Skeletal muscle satellite cell (primary cell): ENCODE measurements around the gene SCN8A.
"Not testable (repeated sequence)": the region's sequence is repeated elsewhere in the genome, so short reads cannot be mapped to it uniquely, and the experiment has no call there.

Experiments
- H3K27me3 ChIP-seq: 2 replicates; pipeline ENCODE4 v1.7.0; 2013; ENCODE audit warnings: low read length; ENCODE audit not compliant: control insufficient read depth, insufficient read depth
- H3K36me3 ChIP-seq: 2 replicates; pipeline ENCODE4 v1.7.0; 2013; ENCODE audit warnings: mild to moderate bottlenecking, control low read depth, low read length; ENCODE audit not compliant: insufficient read depth
- H3K4me1 ChIP-seq: 2 replicates; pipeline ENCODE4 v1.7.0; 2013; ENCODE audit warnings: low read length; ENCODE audit not compliant: control insufficient read depth, insufficient read depth
- H3K4me2 ChIP-seq: 2 replicates; pipeline ENCODE4 v1.7.0; 2013; ENCODE audit warnings: mild to moderate bottlenecking, low read length
- H3K4me3 ChIP-seq: 2 replicates; pipeline ENCODE4 v1.7.0; 2013; ENCODE audit warnings: low read length
- H3K9ac ChIP-seq: 2 replicates; pipeline ENCODE4 v1.7.0; 2013; ENCODE audit warnings: mild to moderate bottlenecking, low read depth, low read length, moderate library complexity
- H3K9me3 ChIP-seq: replicated peaks from 2 replicates; pipeline ENCODE4 v1.7.0; 2013; ENCODE audit warnings: mild to moderate bottlenecking, control low read depth, low read length

SCN8A gene

DNA sequence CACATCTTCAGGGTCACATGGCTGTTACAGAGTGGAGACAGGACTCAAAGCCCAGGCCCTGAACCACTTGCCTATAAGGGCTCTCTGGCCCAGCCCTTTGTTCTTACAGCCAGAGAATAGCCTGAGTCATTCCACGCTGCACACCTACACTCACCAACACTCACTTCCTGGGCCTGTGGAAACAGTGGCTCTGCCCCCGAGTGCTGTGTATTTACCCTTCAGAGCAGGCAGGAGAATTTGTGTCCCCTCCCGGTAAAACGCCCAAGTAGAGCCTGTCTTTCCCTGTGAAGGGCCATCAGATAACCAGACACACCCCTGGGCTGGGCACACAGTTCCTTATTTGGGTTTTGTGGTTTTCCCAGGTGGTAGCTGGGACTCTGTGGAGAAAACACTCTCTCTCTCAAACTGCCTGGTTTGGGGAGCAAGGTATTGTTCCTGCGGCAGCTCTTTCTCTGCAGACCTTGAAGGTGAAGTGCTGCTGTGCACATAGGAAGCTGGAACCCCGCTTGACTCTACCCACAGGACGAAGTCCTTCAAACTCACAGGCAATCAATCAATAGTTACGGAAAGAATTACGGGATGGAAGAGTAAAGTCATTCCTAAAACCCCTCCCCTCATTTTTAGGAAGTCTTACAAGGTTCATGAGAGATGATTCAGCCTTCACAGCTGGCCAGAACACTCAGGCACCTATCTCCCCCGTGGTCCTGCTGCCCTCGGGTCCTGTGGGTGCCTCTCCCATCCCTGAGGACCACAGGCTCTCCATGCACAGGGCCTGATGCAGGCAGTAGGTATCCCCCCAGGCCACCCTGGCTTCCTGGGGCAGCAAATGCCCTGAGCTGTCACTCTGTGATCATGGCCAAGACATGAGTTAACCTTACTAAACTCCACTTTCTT, 237.1 kb downstream of the SCN8A start:
- Histone ChIP-seq H3K27me3 (peaks cover 31% of the 10 kb centered on the region), H3K9me3 (no peaks in the 10 kb centered on the region), H3K4me2 (no peak overlapping the region), H3K4me3 (no peak overlapping the region), H3K4me1 (peaks cover 10% of the 10 kb centered on the region), H3K36me3 (no peaks in the 10 kb centered on the region), H3K9ac (no peak overlapping the region)

DNA sequence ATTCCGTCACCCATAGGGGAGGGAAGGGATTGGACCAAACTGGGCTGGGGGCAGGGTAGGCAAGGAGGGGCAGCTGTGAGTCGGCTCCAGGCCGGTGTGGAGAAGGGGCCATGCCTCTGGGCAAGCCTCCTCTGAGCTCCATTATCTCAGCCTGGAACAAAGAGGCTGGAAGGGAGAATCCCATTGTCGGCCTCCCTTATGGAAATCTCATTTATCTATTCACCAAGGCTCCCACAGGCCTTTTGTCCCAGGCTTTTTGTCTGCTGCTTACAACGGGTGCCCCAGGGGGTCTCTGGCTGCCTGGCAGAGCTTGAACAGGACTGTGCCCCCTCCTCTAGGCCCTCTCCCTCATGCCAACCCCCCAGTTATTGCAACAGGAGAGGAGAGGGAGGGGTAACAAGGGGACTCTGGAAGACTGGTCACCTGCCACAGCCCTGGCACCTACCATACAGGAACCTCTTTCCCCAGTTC, 238.0 kb downstream of the SCN8A start:
- Histone ChIP-seq H3K27me3 (peaks cover 40% of the 10 kb centered on the region), H3K36me3 (no peaks in the 10 kb centered on the region), H3K4me2 (no peak overlapping the region), H3K9ac (no peak overlapping the region), H3K4me1 (peaks cover 10% of the 10 kb centered on the region), H3K9me3 (no peaks in the 10 kb centered on the region), H3K4me3 (no peak overlapping the region)

DNA sequence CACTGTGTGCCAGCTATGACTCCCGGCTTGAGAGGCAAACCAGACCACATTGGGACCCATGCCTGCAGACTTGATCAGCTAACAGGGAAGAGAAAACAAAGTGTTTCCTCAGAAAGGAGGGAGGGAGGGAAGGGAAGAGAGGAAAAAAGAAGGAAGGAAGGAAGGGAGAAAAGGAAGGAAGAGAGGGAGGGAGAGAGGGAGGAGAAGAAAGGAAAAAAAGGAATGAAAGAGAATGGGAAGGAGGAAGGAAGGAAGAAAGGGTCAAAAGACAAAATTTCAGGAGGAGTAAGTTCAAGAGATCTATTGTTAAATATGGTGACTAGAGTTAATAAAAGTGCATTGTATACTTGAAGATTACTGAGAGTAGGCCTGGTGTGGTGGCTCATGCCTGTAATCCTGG, 238.6 kb downstream of the SCN8A start:
- Histone ChIP-seq H3K27me3 (peaks cover 46% of the 10 kb centered on the region), H3K9me3 (no peaks in the 10 kb centered on the region), H3K4me2 (no peak overlapping the region), H3K9ac (no peak overlapping the region), H3K4me1 (peaks cover 10% of the 10 kb centered on the region), H3K4me3 (no peak overlapping the region), H3K36me3 (no peaks in the 10 kb centered on the region)

DNA sequence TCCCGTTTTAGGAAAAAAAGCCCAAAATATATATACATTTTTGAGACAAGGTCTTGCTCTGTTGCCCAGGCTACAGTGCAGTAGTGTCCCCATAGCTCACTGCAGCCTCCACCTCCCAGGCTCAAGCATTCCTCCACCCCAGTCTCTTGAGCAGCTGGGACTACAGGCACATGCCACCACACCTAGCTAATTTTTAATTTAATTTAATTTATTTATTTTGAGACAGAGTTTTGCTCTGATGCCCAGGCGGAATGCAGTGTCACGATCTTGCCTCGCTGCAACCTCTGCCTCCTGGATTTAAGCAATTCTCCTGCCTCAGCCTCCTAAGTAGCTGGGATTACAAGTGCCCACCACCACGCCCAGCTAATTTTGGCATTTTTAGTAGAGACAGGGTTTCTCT, 240.8 kb downstream of the SCN8A start:
- not testable (repeated sequence) for H3K9ac ChIP-seq, H3K4me3 ChIP-seq, H3K9me3 ChIP-seq, H3K36me3 ChIP-seq, H3K4me2 ChIP-seq
- Histone ChIP-seq H3K4me1 (peaks cover 10% of the 10 kb centered on the region), H3K27me3 (peaks cover 55% of the 10 kb centered on the region)

DNA sequence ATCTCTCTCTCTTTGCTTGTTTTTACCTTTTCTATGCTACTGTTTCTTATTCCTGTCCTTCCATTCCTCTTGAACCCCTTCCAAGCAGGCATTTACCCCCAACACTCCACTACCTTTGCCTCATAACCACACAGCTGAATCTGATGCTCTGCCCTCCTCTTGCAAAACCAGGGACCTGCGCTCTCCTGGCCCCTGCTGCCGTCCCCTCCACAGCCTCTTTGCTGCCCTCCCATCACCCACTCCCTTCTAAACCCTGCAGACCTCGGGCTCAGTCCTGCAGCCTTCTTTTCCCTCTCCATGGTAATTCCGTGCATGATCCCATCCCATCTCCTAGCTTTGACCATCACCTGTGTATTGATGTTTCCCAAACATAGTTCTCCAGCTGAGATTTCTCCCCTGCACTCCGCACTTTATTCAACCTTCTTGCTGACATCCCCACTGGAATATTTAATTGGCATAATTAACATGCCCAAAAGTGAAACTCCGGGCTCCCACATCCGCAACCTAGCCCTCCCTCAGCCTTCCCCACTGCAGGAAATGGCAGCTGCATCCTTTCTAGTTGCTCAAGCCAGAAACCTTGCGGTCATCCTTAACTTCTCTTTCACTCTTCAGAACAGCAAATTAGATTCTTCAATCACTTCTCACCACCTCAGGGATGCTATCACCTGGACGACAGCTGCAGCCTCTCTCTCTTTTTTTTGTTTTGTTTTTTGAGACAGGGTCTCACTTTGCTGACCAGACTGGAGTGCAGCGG, 241.5 kb downstream of the SCN8A start:
- peaks cover 8% of the 10 kb centered on the region for H3K4me1 ChIP-seq
- H3K9ac ChIP-seq, result no peak overlapping the region
- peaks cover 59% of the 10 kb centered on the region for H3K27me3 ChIP-seq
- peak overlapping the region; percentile 29 for H3K4me2 ChIP-seq
- no peaks in the 10 kb centered on the region for H3K9me3 ChIP-seq
- H3K36me3 ChIP-seq, result no peaks in the 10 kb centered on the region
- peak overlapping the region; percentile 34 for H3K4me3 ChIP-seq

DNA sequence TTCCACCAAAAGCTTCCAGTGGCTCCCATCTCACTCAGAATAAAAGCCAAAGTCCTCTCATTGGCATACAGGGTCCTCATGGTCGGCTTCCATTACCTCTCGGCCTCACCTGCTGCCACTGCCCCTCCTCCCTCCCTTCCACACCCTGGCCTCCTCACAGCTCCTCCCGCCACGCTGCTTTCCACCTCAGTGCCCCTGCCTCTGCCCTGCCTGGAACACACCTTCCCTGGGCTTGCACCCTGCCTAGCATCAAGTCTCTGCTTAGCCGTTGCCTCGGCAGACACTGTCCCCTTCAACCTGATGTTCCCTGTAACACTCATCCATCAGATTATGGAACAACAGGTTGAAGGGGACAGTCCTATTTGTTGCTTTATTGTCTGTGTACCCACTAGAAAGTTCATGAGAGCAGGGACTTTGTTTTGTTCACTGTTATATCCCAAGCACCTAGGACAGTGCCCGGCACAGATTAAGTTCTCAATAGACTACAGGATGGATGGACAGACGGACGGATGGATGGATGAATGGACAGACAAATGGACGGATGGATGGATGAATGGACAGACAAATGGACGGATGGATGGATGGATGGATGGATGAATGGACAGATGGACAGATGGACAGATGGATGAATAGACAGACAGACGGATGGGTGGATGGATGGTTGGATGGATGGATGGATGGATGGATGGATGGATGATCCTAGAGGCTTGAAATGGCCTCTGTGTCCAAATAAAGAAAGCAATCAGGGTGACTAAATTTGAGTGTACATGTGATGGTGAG, 242.6 kb downstream of the SCN8A start:
- no peak overlapping the region for H3K9ac ChIP-seq
- H3K27me3 ChIP-seq, result peaks cover 69% of the 10 kb centered on the region
- no peaks in the 10 kb centered on the region for H3K4me1 ChIP-seq
- no peaks in the 10 kb centered on the region for H3K9me3 ChIP-seq
- no peak overlapping the region for H3K4me2 ChIP-seq
- H3K4me3 ChIP-seq, result no peak overlapping the region
- no peaks in the 10 kb centered on the region for H3K36me3 ChIP-seq

DNA sequence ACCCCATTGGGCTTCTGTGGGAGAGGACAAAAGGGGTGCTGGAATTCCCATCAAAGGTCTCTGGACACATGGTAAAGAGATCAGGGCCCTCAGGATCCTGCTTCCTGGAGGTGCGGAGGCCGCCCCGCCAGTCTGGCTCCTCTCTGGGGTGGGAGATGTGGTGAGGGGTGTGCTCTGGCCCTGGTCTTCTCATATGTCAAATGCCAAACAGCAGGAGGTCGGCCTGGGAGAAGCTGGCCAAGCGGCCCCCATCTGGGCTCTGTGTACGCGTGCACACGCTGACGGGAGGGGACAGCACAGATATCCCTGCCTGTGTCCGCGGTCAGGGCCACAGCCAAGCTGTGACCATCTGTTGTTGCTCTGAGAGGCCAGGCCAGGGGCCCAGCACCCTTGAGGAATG, 243.4 kb downstream of the SCN8A start:
- no peak overlapping the region for H3K4me2 ChIP-seq
- H3K36me3 ChIP-seq, result no peaks in the 10 kb centered on the region
- H3K9me3 ChIP-seq, result no peaks in the 10 kb centered on the region
- no peak overlapping the region for H3K9ac ChIP-seq
- no peaks in the 10 kb centered on the region for H3K4me1 ChIP-seq
- H3K4me3 ChIP-seq, result no peak overlapping the region
- peaks cover 72% of the 10 kb centered on the region for H3K27me3 ChIP-seq

DNA sequence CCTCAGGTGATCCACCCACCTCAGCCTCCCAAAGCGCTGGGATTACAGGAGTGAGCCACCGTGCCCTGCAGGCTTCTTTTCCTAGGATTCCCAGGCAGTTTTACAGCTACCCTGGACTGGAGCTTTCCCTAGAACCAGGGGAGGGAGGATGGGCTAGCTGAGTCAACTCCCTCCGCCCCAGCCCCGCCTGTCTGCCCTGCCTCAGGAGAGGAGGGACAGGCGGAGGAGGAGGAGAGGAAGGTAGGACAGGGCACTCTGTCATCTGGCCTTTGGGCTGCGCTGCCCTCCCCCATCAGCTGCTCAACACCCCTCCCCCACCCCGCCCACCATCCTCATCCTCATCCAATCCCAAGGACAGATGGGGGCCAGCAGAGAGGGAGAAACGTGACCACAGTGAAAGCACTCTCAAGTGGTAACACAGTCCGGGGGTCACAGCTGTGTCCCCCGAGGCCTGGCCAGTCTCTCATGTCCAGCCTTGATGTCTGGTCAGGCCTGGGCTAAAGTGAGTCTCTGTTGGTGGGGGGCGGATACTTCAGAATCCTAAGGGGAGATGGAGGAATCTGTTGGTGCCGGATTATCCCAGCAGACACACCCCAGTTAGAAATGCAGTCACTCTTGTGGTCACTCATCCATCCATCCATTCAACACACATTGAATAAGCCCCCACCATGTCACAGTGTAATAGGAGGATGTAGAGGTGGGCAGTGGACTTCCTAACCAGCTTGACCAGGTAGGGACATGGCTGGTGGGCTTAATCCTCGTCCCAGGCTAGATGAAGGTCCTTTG, 245.2 kb downstream of the SCN8A start:
- Histone ChIP-seq H3K4me1 (no peaks in the 10 kb centered on the region), H3K9ac (no peak overlapping the region), H3K27me3 (peaks cover 75% of the 10 kb centered on the region), H3K4me3 (no peak overlapping the region), H3K9me3 (no peaks in the 10 kb centered on the region), H3K36me3 (no peaks in the 10 kb centered on the region), H3K4me2 (no peak overlapping the region)

DNA sequence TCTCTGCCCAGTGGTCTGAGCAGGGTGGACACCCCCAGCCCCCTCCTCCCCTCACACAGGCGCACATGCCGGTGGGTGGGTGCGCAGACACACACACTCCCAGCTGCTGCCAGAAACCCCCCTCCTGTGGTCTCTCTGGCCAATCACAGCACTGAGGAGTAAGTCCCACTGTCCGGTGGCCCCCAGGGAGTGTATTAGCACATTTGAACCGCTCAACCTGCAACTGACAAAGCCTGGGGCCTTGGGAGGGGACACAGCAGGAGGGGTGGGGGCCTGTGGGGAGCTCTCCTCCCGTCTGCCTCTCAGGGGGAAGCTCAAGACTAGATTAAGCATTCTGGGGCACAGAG, 245.8 kb downstream of the SCN8A start:
- Histone ChIP-seq H3K9me3 (no peaks in the 10 kb centered on the region), H3K36me3 (no peaks in the 10 kb centered on the region), H3K4me1 (no peaks in the 10 kb centered on the region), H3K4me2 (no peak overlapping the region), H3K27me3 (peaks cover 76% of the 10 kb centered on the region), H3K9ac (no peak overlapping the region), H3K4me3 (no peak overlapping the region)

DNA sequence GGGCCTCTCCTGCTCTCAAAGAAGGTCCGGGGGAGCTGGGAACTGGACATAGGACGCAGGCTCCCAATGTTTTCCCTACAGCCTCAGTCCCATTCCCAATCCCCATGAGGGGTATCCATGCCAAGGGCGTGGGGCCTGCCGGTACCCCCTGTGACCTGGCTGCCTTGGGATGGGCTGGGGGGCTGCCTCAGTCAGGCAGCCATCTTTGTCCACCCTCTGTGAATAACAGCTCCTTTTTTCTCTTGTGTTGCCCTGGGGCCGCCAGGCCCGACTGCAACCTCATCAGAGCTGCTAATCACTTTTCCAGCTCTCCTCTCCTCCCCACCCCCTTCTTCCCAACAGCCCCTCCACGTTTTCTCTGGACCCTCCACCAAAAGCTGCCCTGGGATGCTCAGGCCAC, 246.3 kb downstream of the SCN8A start:
- H3K4me2 ChIP-seq, result no peak overlapping the region
- H3K9me3 ChIP-seq, result no peaks in the 10 kb centered on the region
- no peak overlapping the region for H3K4me3 ChIP-seq
- H3K27me3 ChIP-seq, result peaks cover 78% of the 10 kb centered on the region
- H3K36me3 ChIP-seq, result no peaks in the 10 kb centered on the region
- no peak overlapping the region for H3K9ac ChIP-seq
- H3K4me1 ChIP-seq, result no peaks in the 10 kb centered on the region

DNA sequence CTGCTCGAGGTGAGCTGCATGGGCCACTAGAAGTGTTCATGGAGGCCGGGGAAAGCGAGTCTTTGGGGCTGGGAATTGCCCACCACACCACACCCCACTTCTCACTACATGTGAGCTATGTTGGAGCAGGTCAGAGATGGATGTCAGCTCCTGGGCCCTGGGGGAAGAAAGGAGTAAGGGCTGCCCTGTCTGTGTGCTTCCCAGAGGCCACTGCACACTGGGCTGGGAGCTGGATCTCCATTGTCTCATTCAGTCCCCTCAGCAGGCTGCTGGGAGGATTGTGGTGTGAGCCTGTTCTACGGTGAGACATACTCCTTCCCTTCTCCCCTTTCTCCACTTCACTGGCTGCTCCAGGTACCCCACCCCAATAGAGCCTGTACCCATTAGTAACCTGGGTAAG, 247.0 kb downstream of the SCN8A start:
- Histone ChIP-seq H3K36me3 (no peaks in the 10 kb centered on the region), H3K4me1 (no peaks in the 10 kb centered on the region), H3K27me3 (peaks cover 78% of the 10 kb centered on the region), H3K9me3 (no peaks in the 10 kb centered on the region), H3K4me3 (no peak overlapping the region), H3K9ac (no peak overlapping the region), H3K4me2 (no peak overlapping the region)
